IMR-90 (cell line): ENCODE results near the gene TSEN34. TPM values are rescaled to one million over a fixed set of nuclear protein-coding genes. Genes with fewer than 3 reads are reported as not detected.

ENCODE experiments used
- ATAC-seq: fragments of 200-7000 bp; cut with Tn5 transposase; 2 replicates; pipeline ENCODE4 v1.9.1; 2020; ENCODE audit warnings: low read depth, mild to moderate bottlenecking, moderate library complexity
- BruUV-seq: library from RNA; stranded (reverse); fragments of 400-500 nt; replicated peaks from 2 replicates; lab custom pipeline; 2021; lab: Mats Ljungman, UMichigan
- CTCF ChIA-PET: fragments of 300-600 bp; formaldehyde crosslinking; extraction: SDS; loops from one replicate; lab custom pipeline; 2021; ENCODE audit warnings: antibody characterized with exemption; lab: Yijun Ruan, JAX
- POLR2A ChIA-PET: fragments of 300-600 bp; sonication (Branson Sonifier 250); formaldehyde crosslinking; loops from one replicate; lab custom pipeline; 2022; ENCODE audit warnings: antibody characterized with exemption; ENCODE audit not compliant: unreplicated experiment; lab: Charles Lee
- DNase-seq: peaks from one replicate; pipeline ENCODE4 v3.0.0; 2013
- H2AFZ ChIP-seq: replicated peaks from 2 replicates; pipeline ENCODE3; 2013; ENCODE audit warnings: low read length, mild to moderate bottlenecking; ENCODE audit not compliant: poor library complexity
- H2AK5ac ChIP-seq: 2 replicates; pipeline ENCODE4 v1.6.1; 2013; ENCODE audit warnings: low read depth, low read length, inconsistent platforms
- H2AK9ac ChIP-seq: replicated peaks from 2 replicates; pipeline ENCODE3; 2013; ENCODE audit warnings: mild to moderate bottlenecking, low read depth, low read length, moderate library complexity; ENCODE audit not compliant: poor library complexity
- H2BK120ac ChIP-seq: 2 replicates; pipeline ENCODE4 v1.6.1; 2013; ENCODE audit warnings: low read depth, low read length, inconsistent platforms
- H2BK15ac ChIP-seq: 3 replicates; pipeline ENCODE4 v1.6.1; 2013; ENCODE audit warnings: low read depth, low read length, inconsistent platforms
- H2BK20ac ChIP-seq: 2 replicates; pipeline ENCODE4 v1.6.1; 2013; ENCODE audit warnings: low read depth, mild to moderate bottlenecking, inconsistent platforms, low read length, moderate library complexity
- H2BK5ac ChIP-seq: 2 replicates; pipeline ENCODE4 v1.6.1; 2013; ENCODE audit warnings: mild to moderate bottlenecking, low read depth, low read length, inconsistent platforms; ENCODE audit not compliant: poor library complexity, severe bottlenecking
- H3K14ac ChIP-seq: replicated peaks from 2 replicates; pipeline ENCODE4 v1.6.1; 2013; ENCODE audit warnings: low read depth, low read length, inconsistent platforms
- H3K18ac ChIP-seq: 2 replicates; pipeline ENCODE4 v1.6.1; 2013; ENCODE audit warnings: low read depth, low read length, control low read depth
- H3K23ac ChIP-seq: 2 replicates; pipeline ENCODE4 v1.6.1; 2013; ENCODE audit warnings: low read depth, low read length, inconsistent platforms
- H3K27ac ChIP-seq: 2 replicates; pipeline ENCODE4 v1.5.1; 2013; ENCODE audit warnings: mild to moderate bottlenecking, control low read depth, low read length; ENCODE audit not compliant: insufficient read depth
- H3K27me3 ChIP-seq: 2 replicates; pipeline ENCODE4 v1.6.1; 2013; ENCODE audit warnings: low read length; ENCODE audit not compliant: control insufficient read depth, insufficient read depth
- H3K36me3 ChIP-seq: 2 replicates; pipeline ENCODE4 v1.6.1; 2013; ENCODE audit warnings: low read length, mixed read lengths; ENCODE audit not compliant: control insufficient read depth, insufficient read depth
- H3K4ac ChIP-seq: 2 replicates; pipeline ENCODE4 v1.6.1; 2013; ENCODE audit warnings: low read depth, low read length, inconsistent platforms
- H3K4me1 ChIP-seq: 2 replicates; pipeline ENCODE4 v1.6.1; 2013; ENCODE audit warnings: low read length, mixed read lengths; ENCODE audit not compliant: control insufficient read depth, insufficient read depth
- H3K4me2 ChIP-seq: 2 replicates; pipeline ENCODE4 v1.6.1; 2013; ENCODE audit warnings: low read depth, mild to moderate bottlenecking, control low read depth, low read length, moderate library complexity
- H3K4me3 ChIP-seq: 2 replicates; pipeline ENCODE4 v1.5.1; 2013; ENCODE audit warnings: low read depth, mild to moderate bottlenecking, control low read depth, low read length, moderate library complexity; ENCODE audit not compliant: insufficient read depth
- H3K56ac ChIP-seq: 2 replicates; pipeline ENCODE4 v1.6.1; 2013; ENCODE audit warnings: low read length, inconsistent platforms; ENCODE audit not compliant: insufficient read depth; ENCODE audit errors: extremely low read depth
- H3K79me1 ChIP-seq, 2 experiments: 2 replicates each; pipeline ENCODE4 v1.6.1; 2013; ENCODE audit warnings: low read length in 2 of 2, inconsistent platforms in 1 of 2, low read depth in 1 of 2
- H3K9ac ChIP-seq: 2 replicates; pipeline ENCODE4 v1.6.1; 2013; ENCODE audit warnings: low read depth, low read length, control low read depth
- H3K9me1 ChIP-seq: 2 replicates; pipeline ENCODE4 v1.6.1; 2013; ENCODE audit warnings: low read length, inconsistent platforms; ENCODE audit not compliant: insufficient read depth
- H3K9me3 ChIP-seq: 2 replicates; pipeline ENCODE4 v1.6.1; 2013; ENCODE audit warnings: low read length; ENCODE audit not compliant: control insufficient read depth, insufficient read depth
- H4K20me1 ChIP-seq: 2 replicates; pipeline ENCODE4 v1.6.1; 2013; ENCODE audit warnings: low read length, inconsistent platforms; ENCODE audit not compliant: insufficient read depth
- H4K5ac ChIP-seq: 2 replicates; pipeline ENCODE4 v1.6.1; 2013; ENCODE audit warnings: mild to moderate bottlenecking, low read depth, low read length, control low read depth
- H4K8ac ChIP-seq, 2 experiments: 2 replicates each; pipeline ENCODE4 v1.6.1; 2013; ENCODE audit warnings: low read depth in 2 of 2, low read length in 2 of 2, control low read depth in 1 of 2, inconsistent platforms in 1 of 2
- H4K91ac ChIP-seq: 2 replicates; pipeline ENCODE4 v1.6.1; 2013; ENCODE audit warnings: low read depth, low read length, inconsistent platforms; ENCODE audit not compliant: insufficient read depth
- BHLHE40 ChIP-seq: fragments of 150-350 bp; IDR thresholded peaks from 2 replicates; pipeline ENCODE4 v1.6.1; 2016; ENCODE audit warnings: mild to moderate bottlenecking, low read depth, low read length
- CEBPB ChIP-seq: IDR thresholded peaks from 2 replicates; pipeline ENCODE4 v1.6.1; 2012; ENCODE audit warnings: low read depth, low read length, improper control_type of control experiment
- CHD1 ChIP-seq: IDR thresholded peaks from 2 replicates; pipeline ENCODE4 v1.6.1; 2012; ENCODE audit warnings: low read depth, low read length, improper control_type of control experiment
- ELK1 ChIP-seq: fragments of 150-350 bp; IDR thresholded peaks from 2 replicates; pipeline ENCODE4 v1.6.1; 2016; ENCODE audit warnings: low read depth, mild to moderate bottlenecking, low read length, moderate library complexity, borderline replicate concordance
- FOS ChIP-seq: fragments of 150-350 bp; IDR thresholded peaks from 2 replicates; pipeline ENCODE4 v1.6.1; 2016; ENCODE audit warnings: low read depth, low read length
- MAFK ChIP-seq: IDR thresholded peaks from 2 replicates; pipeline ENCODE4 v1.6.1; 2012; ENCODE audit warnings: low read depth, low read length, improper control_type of control experiment
- MAZ ChIP-seq: IDR thresholded peaks from 2 replicates; pipeline ENCODE4 v1.6.1; 2012; ENCODE audit warnings: low read depth, mild to moderate bottlenecking, low read length, improper control_type of control experiment, moderate library complexity, borderline replicate concordance
- MXI1 ChIP-seq: IDR thresholded peaks from 2 replicates; pipeline ENCODE4 v1.6.1; 2012; ENCODE audit warnings: low read depth, mild to moderate bottlenecking, low read length, moderate library complexity, borderline replicate concordance
- NFE2L2 ChIP-seq: fragments of 150-350 bp; IDR thresholded peaks from 2 replicates; pipeline ENCODE4 v1.6.1; 2016; ENCODE audit warnings: low read depth, mild to moderate bottlenecking, low read length
- POLR2A ChIP-seq: IDR thresholded peaks from 2 replicates; pipeline ENCODE4 v1.6.1; 2012; ENCODE audit warnings: mild to moderate bottlenecking, low read depth, low read length
- RAD21 ChIP-seq: IDR thresholded peaks from 2 replicates; pipeline ENCODE4 v1.6.1; 2012; ENCODE audit warnings: low read length, improper control_type of control experiment
- RCOR1 ChIP-seq: IDR thresholded peaks from 2 replicates; pipeline ENCODE4 v1.6.1; 2012; ENCODE audit warnings: mild to moderate bottlenecking, low read length, improper control_type of control experiment; ENCODE audit not compliant: insufficient replicate concordance
- RFX5 ChIP-seq: IDR thresholded peaks from 2 replicates; pipeline ENCODE4 v1.8.0; 2012; ENCODE audit warnings: low read depth, mild to moderate bottlenecking, low read length, moderate library complexity
- SMC3 ChIP-seq: fragments of 150-350 bp; IDR thresholded peaks from 2 replicates; pipeline ENCODE4 v1.6.1; 2016; ENCODE audit warnings: low read depth, mild to moderate bottlenecking, antibody characterized with exemption, low read length, moderate library complexity
- USF2 ChIP-seq: fragments of 150-350 bp; IDR thresholded peaks from 2 replicates; pipeline ENCODE4 v1.6.1; 2017; ENCODE audit warnings: mild to moderate bottlenecking, antibody characterized with exemption, low read length, low read depth
- WGBS, 2 experiments: methylation state at CpG; one replicate each; pipeline versions ENCODE4 v1.1.5 to v1.1.7; 2013; ENCODE audit warnings: missing lambda C conversion rate in 2 of 2; ENCODE audit not compliant: insufficient read length in 1 of 2; ENCODE audit errors: extremely low coverage in 2 of 2; 5-methylcytosine and 5-hydroxymethylcytosine counted together
- dilution Hi-C: fragments of 300-500 bp; cut with HindIII; formaldehyde crosslinking; loops from one replicate; pipeline ENCODE4 v1.14.3; 2018; ENCODE audit warnings: low sequenced_read_pairs; ENCODE audit not compliant: unreplicated experiment
- in situ Hi-C: fragments of 300-500 bp; cut with MboI; formaldehyde crosslinking; loops from 3 replicates; pipeline ENCODE4 v1.14.3; 2019; ENCODE audit warnings: low sequenced_read_pairs, inconsistent platforms, mixed read lengths
- intact Hi-C: fragments of 100-400 bp; cut with micrococcal nuclease; formaldehyde crosslinking; loops from 2 replicates; pipeline ENCODE4 v1.10.0; 2022
- polyA plus RNA-seq, 3 experiments: library from polyadenylated mRNA; depleted of rRNA; stranded (reverse); fragments of >200 nt; gene quantifications; 2 replicates each; pipeline ENCODE4 v1.2.3, GENCODE V29; 2012; ENCODE audit warnings: low replicate concordance in 1 of 3
- total RNA-seq: library from RNA; depleted of rRNA; stranded (reverse); fragments of >200 nt; gene quantifications from 2 replicates; pipeline ENCODE4 v1.2.3, GENCODE V29; 2012
- TF ChIP-seq, protein P1 (sequence below): conservative IDR thresholded peaks from 2 replicates; pipeline ENCODE4 v1.5.1; 2012; ENCODE audit warnings: mild to moderate bottlenecking, low read depth, low read length, improper control_type of control experiment

TSEN34 gene
- total and polyA plus RNA-seq, 2 of the 4 experiments (the other 2 are of a cell fraction) = 32.1 to 69.4 TPM

DNA sequence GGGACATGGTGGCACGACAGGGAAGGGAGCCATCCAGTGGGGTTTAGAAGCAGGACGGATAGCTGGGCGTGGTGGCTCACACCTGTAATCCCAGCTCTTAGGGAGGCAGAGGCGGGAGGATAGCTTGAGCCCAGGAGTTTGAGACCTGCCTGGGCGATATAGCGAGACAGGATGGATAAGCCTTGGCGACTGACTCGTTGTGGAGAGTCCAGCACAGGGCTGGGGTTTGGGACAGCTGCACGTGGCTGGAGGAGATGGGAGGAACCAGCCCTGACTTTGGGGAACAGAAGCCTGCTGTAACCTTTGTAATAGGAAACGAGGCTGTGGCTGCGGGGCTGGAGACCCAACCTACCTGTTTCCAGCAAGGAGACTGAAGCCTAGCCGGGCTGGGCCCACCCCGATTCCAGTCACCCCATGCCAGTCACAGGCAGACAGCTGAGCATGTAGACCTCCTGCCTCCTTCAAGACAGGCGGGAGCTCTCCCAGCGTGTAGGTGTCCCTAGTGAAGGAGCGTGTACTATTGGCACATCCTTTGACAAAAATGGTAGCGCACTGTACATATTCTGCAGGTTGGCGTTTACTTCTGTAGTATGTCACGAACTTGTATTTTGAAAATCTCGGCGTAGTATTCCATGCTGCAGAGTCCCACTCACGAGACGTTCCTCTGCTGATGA, 39.6 kb upstream of the TSEN34 start:
- no peak overlapping the region for H2AK9ac ChIP-seq
- no peak overlapping the region for H3K23ac ChIP-seq
- H3K79me1 ChIP-seq = peaks cover 3 to 17% of the 10 kb centered on the region in 2 experiments; a peak in 1 of 4 replicates
- H2BK15ac ChIP-seq = no peak overlapping the region
- no peak overlapping the region for H2BK5ac ChIP-seq
- no peak overlapping the region for H2BK120ac ChIP-seq
- H3K27ac ChIP-seq = no peak overlapping the region
- H3K9ac ChIP-seq = no peak overlapping the region
- H4K5ac ChIP-seq = no peak overlapping the region
- no peak overlapping the region for H3K14ac ChIP-seq
- no peak overlapping the region for H2AFZ ChIP-seq
- 86% methylated on average over 10 of the region's 23 CpGs; no CpG with 5 or more reads in 1 of the 2 experiments for WGBS, 2 experiments
- no peak overlapping the region for H3K4me2 ChIP-seq
- H4K8ac ChIP-seq = no peak overlapping the region
- H4K20me1 ChIP-seq = peaks cover 7% of the 10 kb centered on the region; the same call in 1 of the 2 replicates
- H3K4ac ChIP-seq = no peak overlapping the region
- POLR2A ChIA-PET = no interaction called here
- no peak overlapping the region for H3K18ac ChIP-seq
- no TSS peak for BruUV-seq
- H2AK5ac ChIP-seq = no peak overlapping the region
- H2BK20ac ChIP-seq = no peak overlapping the region
- no peaks in the 10 kb centered on the region for H3K4me1 ChIP-seq
- H3K56ac ChIP-seq = no peak overlapping the region
- H3K9me1 ChIP-seq = no peaks in the 10 kb centered on the region
- no peak overlapping the region for H3K4me3 ChIP-seq
- intact Hi-C loops = no loop called here
- CTCF ChIA-PET = no interaction called here
- dilution Hi-C loops = no loop called here
- no peak overlapping the region for H4K91ac ChIP-seq
- TF ChIP-seq NFE2L2 (no peak), BHLHE40 (no peak), CHD1 (no peak), MAFK (no peak), SMC3 (no peak), POLR2A (no peak), ELK1 (no peak), MXI1 (no peak), RAD21 (no peak), RCOR1 (no peak), CEBPB (no peak), MAZ (no peak), USF2 (no peak), FOS (no peak), RFX5 (no peak)
- TF ChIP-seq, protein P1, sequence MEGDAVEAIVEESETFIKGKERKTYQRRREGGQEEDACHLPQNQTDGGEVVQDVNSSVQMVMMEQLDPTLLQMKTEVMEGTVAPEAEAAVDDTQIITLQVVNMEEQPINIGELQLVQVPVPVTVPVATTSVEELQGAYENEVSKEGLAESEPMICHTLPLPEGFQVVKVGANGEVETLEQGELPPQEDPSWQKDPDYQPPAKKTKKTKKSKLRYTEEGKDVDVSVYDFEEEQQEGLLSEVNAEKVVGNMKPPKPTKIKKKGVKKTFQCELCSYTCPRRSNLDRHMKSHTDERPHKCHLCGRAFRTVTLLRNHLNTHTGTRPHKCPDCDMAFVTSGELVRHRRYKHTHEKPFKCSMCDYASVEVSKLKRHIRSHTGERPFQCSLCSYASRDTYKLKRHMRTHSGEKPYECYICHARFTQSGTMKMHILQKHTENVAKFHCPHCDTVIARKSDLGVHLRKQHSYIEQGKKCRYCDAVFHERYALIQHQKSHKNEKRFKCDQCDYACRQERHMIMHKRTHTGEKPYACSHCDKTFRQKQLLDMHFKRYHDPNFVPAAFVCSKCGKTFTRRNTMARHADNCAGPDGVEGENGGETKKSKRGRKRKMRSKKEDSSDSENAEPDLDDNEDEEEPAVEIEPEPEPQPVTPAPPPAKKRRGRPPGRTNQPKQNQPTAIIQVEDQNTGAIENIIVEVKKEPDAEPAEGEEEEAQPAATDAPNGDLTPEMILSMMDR = no peak
- in situ Hi-C loops = no loop called here
- H3K27me3 ChIP-seq = no peaks in the 10 kb centered on the region
- DNase-seq (no peak), ATAC-seq (no peak)
- no peaks in the 10 kb centered on the region for H3K9me3 ChIP-seq
- H3K36me3 ChIP-seq = peaks cover 81% of the 10 kb centered on the region
